ENCODE measurements around the gene BIN1. TPM values are rescaled to one million over a fixed set of nuclear protein-coding genes. Genes with fewer than 3 reads are reported as not detected.

Gene BIN1
- polyA plus RNA-seq, 1 donor (not counting 4 experiments of a cell fraction or from before 2014, with no cell fraction given): 5.4 TPM

DNA sequence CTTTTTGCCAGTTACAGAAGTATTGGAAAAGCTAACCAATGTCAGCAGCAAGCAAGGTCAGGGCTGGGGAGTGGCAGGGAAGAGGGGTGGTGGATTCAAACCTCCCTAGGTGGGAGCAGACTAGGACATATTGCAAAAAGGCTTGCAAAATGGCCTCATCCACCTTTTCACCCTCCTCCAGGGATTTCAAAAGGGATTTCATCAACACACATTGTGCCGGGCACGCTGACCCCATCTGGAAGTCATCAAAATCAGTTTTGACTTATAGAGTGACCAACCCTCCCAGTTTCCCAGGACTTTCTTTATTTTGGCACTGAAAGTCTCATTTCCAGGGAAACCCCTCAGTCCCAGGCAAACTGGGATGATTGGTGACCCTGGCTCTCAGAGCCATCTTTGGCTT lies 94.7 kb downstream of the BIN1 start:
- DNase-seq (ENCODE audit: low read depth, low spot score) (no peak), FAIRE-seq (no peak)
- TF ChIP-seq EZH2 (IDR thresholded peaks at IDR 0.05; ENCODE audit: low read length): no peak
- TF ChIP-seq, protein P1, sequence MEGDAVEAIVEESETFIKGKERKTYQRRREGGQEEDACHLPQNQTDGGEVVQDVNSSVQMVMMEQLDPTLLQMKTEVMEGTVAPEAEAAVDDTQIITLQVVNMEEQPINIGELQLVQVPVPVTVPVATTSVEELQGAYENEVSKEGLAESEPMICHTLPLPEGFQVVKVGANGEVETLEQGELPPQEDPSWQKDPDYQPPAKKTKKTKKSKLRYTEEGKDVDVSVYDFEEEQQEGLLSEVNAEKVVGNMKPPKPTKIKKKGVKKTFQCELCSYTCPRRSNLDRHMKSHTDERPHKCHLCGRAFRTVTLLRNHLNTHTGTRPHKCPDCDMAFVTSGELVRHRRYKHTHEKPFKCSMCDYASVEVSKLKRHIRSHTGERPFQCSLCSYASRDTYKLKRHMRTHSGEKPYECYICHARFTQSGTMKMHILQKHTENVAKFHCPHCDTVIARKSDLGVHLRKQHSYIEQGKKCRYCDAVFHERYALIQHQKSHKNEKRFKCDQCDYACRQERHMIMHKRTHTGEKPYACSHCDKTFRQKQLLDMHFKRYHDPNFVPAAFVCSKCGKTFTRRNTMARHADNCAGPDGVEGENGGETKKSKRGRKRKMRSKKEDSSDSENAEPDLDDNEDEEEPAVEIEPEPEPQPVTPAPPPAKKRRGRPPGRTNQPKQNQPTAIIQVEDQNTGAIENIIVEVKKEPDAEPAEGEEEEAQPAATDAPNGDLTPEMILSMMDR (optimal IDR thresholded peaks at IDR 0.05 in 1 of 3, IDR thresholded peaks at IDR 0.05 in 1 of 3, conservative IDR thresholded peaks at IDR 0.05 in 1 of 3; ENCODE audit: extremely low read depth in 1 of 3, insufficient read depth in 2 of 3, low read length in 3 of 3): no peak
- H2AFZ ChIP-seq (ENCODE audit: control insufficient read depth, low read length): no peak overlapping the region
- no peaks in the 10 kb centered on the region for H3K27me3 ChIP-seq (ENCODE audit: control insufficient read depth, extremely low read depth, insufficient read depth, low read length)
- dilution Hi-C loops (cut with MboI; ENCODE audit: extremely low pct_ligation_motif_present, low sequenced_read_pairs): no loop called here
- no peaks in the 10 kb centered on the region for H3K9me3 ChIP-seq (ENCODE audit: control insufficient read depth, low read depth, low read length)
- H3K79me2 ChIP-seq (ENCODE audit: control insufficient read depth, insufficient read depth, low read length): no peaks in the 10 kb centered on the region
- no peaks in the 10 kb centered on the region for H3K9me1 ChIP-seq (ENCODE audit: control insufficient read depth, extremely low read depth, insufficient read depth, low read length)
- H3K36me3 ChIP-seq (ENCODE audit: control insufficient read depth in 2 of 2, extremely low read depth in 1 of 2, insufficient read depth in 2 of 2, low read length in 2 of 2): no peaks in the 10 kb centered on the region
- no peak overlapping the region for H3K9ac ChIP-seq (ENCODE audit: control insufficient read depth, extremely low read depth, insufficient read depth, low read length)
- H3K4me2 ChIP-seq (ENCODE audit: control insufficient read depth, extremely low read depth, insufficient read depth, low read depth, low read length): no peak overlapping the region
- H3K27ac ChIP-seq (ENCODE audit: control insufficient read depth, insufficient read depth, low read length): no peak overlapping the region
- H3K4me1 ChIP-seq (ENCODE audit: control insufficient read depth, extremely low read depth, insufficient read depth, low read length): peaks cover 41% of the 10 kb centered on the region
- H4K20me1 ChIP-seq (ENCODE audit: control insufficient read depth, extremely low read depth, insufficient read depth, low read length): no peaks in the 10 kb centered on the region
- H3K4me3 ChIP-seq (ENCODE audit: control insufficient read depth in 2 of 3, extremely low read depth in 1 of 3, insufficient read depth in 2 of 3, low read depth in 1 of 3, low read length in 3 of 3): no peak overlapping the region

DNA sequence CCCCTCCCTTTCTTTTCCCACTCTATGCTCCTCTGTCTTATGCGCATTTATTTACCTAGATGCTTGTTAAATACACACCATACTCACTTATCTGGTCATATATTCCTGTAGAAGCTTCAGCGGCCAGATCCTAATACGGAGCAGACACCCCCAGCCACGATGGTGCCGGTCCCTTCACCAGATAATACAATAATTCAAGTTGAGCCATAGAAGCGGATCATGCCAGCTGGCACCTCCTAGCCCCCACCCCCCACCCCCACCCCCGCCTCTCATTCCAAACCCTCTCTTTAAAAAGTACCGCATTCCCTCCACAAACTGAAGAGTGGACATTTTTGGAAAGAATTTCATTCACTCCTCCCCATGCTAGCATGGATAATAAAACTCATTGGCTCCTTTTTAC lies 95.2 kb downstream of the BIN1 start:
- Histone ChIP-seq H3K4me3 (ENCODE audit: control insufficient read depth in 2 of 3, extremely low read depth in 1 of 3, insufficient read depth in 2 of 3, low read depth in 1 of 3, low read length in 3 of 3) (no peak overlapping the region), H3K27me3 (ENCODE audit: control insufficient read depth, extremely low read depth, insufficient read depth, low read length) (no peaks in the 10 kb centered on the region), H3K9me1 (ENCODE audit: control insufficient read depth, extremely low read depth, insufficient read depth, low read length) (no peaks in the 10 kb centered on the region), H3K9ac (ENCODE audit: control insufficient read depth, extremely low read depth, insufficient read depth, low read length) (no peak overlapping the region), H3K9me3 (ENCODE audit: control insufficient read depth, low read depth, low read length) (no peaks in the 10 kb centered on the region), H3K36me3 (ENCODE audit: control insufficient read depth in 2 of 2, extremely low read depth in 1 of 2, insufficient read depth in 2 of 2, low read length in 2 of 2) (no peaks in the 10 kb centered on the region), H3K4me2 (ENCODE audit: control insufficient read depth, extremely low read depth, insufficient read depth, low read depth, low read length) (no peak overlapping the region), H4K20me1 (ENCODE audit: control insufficient read depth, extremely low read depth, insufficient read depth, low read length) (no peaks in the 10 kb centered on the region), H2AFZ (ENCODE audit: control insufficient read depth, low read length) (no peak overlapping the region), H3K27ac (ENCODE audit: control insufficient read depth, insufficient read depth, low read length) (no peak overlapping the region), H3K4me1 (ENCODE audit: control insufficient read depth, extremely low read depth, insufficient read depth, low read length) (peaks cover 41% of the 10 kb centered on the region), H3K79me2 (ENCODE audit: control insufficient read depth, insufficient read depth, low read length) (no peaks in the 10 kb centered on the region)
- no peak for FAIRE-seq
- dilution Hi-C loops (cut with MboI; ENCODE audit: extremely low pct_ligation_motif_present, low sequenced_read_pairs): no loop called here
- DNase-seq (ENCODE audit: low read depth, low spot score): no peak
- TF ChIP-seq EZH2 (IDR thresholded peaks at IDR 0.05; ENCODE audit: low read length): no peak
- TF ChIP-seq, protein P1 (optimal IDR thresholded peaks at IDR 0.05 in 1 of 3, IDR thresholded peaks at IDR 0.05 in 1 of 3, conservative IDR thresholded peaks at IDR 0.05 in 1 of 3; ENCODE audit: extremely low read depth in 1 of 3, insufficient read depth in 2 of 3, low read length in 3 of 3): no peak
